HK-2 (cell line): Measurements from ENCODE around the gene EEF1A1.
"Not testable (repeated sequence)": the region's sequence is repeated elsewhere in the genome, so short reads cannot be mapped to it uniquely, and the experiment has no call there.

Source experiments
- DNase-seq: peaks from one replicate; pipeline ENCODE4 v3.0.0-alpha.2; 2018; ENCODE audit not compliant: unreplicated experiment

EEF1A1 gene

DNA sequence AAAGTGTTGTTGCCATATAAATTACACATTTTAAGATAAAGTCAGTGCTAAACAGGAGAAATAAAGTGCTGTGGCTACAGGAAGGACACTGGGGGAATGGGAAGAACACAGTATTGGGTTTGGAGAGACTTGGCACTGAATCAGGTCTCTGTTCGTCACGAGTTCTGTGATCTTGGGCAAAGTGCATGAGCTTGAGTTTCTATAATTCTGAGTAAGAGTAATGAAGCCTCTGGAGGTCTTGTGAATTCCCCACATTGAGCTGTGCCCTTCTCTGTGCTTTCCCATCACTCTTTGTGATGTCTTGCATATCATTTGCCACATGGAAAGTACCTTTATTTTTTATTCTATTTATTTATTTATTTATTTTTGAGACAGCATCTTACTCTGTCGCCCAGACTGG, 16.8 kb upstream of the EEF1A1 start:
- no peak for DNase-seq

DNA sequence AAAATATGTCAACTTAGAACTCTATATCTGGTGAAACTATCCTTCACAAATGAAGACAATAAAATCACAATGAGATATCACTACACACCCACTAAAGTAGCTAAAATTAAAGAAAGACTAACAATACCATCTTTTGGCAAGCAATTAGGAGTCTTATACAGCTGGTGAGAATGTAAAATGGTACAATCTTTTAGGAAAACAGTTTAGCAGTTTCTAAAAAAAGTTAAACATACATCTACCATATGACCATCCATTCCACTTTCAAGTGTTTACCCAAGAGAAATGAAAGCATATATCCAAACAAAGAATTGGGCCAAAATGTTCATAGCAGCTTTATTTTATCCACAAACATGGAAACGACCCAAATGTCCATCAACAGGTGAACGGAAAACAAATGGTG, 13.8 kb upstream of the EEF1A1 start:
- DNase-seq, result no peak

DNA sequence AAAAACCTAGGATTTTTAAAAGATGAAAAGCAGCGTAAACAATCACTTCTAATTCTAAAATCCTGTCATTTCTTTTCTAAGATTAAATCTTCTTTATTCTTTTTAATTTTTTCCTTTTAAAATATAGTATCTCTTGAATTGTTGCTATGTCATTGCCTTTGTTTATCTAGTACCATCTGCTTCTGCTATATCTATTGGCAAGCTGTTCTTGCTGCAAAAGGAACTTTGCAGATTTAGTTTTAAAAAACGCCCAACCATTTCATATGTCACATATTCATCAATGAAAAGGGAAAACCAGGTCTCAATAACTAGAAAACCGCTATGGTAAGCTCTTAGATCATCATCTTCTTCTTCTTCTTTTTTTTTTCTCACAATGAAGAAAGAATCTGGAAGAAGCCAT, 11.5 kb upstream of the EEF1A1 start:
- no peak for DNase-seq

DNA sequence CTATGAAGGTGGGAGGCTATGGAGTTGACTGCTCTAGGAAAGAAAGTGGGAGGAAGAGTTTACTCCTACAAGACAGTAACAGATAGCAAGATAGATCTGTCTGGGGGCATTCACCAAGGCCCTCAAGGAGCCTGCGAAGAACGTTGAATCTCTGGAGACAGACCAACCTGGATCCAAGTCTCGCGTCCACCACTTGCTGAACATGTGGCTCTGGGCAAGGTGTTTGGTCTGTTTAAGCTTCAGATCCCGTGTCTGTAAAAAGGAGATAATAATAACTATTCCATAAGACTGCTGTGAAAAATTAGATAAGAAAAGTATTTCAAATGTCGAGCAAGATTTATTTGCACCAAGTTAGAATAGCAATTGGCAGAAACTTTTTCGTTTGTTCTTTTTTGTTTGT, 8.1 kb upstream of the EEF1A1 start:
- no peak for DNase-seq

DNA sequence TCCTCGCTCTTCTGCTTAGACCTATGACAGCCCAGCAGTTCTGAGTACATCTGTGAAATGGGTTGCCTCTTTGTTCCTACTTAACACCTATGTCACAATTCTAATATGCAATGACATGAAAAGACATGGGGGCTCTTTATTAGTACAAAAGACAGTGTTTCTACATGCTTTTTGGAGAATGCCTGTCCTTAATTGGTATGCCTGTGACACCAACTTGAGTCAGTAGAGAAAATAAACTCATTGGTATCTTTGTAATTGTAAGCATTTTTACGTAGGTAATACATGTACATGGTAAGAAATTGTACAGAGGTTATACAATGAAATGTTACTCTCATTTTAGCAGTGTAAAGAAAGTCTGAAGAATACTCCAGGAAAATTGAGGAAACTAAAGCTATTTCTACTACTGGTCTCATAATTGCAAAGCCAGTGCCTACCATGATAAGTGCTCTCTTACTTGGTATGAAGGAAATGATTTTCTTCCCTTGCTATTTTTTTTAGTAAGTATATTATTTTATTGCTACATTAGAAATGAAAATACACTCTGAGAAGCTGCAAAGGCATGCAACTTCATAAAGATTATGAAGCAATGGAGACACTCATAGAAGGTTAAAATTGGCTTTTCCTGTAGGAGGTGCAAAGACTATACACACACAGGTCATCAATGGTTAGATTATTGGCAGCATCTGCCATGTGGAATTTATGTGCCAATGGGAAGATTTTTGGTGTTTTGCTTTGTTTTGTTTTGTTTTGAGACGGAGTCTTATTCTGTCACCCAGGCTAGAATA, 4.9 kb upstream of the EEF1A1 start:
- no peak for DNase-seq

DNA sequence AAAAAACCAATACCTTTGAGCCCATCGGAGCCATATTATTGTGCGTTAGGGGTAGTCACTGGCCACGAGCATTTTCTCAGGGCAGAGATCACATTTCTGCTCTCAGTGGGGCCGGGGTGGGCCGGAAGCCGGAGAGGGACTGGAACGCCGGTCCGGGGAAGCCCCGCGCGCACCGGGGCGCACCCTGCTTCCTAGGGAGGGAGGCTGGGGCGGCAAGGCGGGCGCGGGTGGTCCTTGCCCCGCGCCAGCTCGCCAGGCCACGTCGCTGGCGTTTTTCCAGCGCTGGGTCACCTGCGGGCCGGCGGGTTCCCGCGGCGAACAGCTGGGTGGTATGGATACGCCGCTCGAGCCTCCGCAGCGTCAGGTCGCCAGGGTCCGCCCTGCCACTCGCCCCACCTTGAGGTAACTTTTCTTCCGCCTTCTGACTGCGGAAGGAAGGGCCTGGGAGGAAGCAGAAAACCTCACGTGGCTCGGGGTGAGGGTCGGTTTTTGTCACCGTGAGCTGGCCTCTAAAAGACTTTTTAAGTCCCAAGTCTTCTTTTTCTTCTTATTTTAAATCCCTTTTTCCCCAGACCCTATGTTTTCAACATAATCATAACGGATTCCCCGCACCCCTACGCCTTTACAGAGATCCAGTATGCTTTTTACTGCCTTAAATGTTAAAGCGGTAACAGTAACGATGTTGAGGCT, 2.7 kb upstream of the EEF1A1 start:
- no peak for DNase-seq

DNA sequence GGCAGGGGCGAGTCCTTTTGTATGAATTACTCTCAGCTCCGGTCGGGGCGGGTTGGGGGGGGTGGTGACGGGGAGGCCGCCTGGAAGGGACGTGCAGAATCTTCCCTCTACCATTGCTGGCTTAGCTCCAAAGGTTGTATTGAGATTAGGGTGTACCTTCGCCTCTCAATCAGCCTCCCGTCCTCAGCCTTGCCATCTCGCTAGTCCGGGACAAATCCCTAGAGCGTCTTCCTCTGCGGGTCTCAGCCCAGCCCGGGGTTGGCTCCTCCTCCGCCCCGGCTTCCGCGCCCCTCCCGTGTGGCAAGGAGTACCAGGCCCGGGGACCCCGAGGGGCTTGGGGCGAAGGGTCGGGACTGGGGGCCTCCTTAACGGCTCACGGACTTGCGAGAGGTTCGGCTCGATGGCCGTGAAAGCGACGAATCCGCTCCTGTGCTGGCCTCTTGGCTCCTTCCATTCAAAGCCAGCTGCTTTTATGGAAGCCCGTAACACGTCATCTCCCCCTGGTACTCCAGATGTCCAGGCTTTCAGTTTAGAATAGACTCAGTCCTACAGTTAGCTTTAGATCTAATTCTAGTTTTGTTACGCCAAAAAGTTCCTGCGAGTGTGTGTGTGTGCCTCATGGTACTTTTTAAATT, 636 bp upstream of the EEF1A1 start:
- no peak for DNase-seq

DNA sequence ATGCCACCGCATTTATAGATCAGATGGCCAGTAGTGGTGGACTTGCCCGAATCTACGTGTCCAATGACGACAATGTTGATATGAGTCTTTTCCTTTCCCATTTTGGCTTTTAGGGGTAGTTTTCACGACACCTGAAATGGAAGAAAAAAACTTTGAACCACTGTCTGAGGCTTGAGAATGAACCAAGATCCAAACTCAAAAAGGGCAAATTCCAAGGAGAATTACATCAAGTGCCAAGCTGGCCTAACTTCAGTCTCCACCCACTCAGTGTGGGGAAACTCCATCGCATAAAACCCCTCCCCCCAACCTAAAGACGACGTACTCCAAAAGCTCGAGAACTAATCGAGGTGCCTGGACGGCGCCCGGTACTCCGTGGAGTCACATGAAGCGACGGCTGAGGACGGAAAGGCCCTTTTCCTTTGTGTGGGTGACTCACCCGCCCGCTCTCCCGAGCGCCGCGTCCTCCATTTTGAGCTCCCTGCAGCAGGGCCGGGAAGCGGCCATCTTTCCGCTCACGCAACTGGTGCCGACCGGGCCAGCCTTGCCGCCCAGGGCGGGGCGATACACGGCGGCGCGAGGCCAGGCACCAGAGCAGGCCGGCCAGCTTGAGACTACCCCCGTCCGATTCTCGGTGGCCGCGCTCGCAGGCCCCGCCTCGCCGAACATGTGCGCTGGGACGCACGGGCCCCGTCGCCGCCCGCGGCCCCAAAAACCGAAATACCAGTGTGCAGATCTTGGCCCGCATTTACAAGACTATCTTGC, 725 bp downstream of the EEF1A1 start:
- DNase-seq, result peak; percentile 74

DNA sequence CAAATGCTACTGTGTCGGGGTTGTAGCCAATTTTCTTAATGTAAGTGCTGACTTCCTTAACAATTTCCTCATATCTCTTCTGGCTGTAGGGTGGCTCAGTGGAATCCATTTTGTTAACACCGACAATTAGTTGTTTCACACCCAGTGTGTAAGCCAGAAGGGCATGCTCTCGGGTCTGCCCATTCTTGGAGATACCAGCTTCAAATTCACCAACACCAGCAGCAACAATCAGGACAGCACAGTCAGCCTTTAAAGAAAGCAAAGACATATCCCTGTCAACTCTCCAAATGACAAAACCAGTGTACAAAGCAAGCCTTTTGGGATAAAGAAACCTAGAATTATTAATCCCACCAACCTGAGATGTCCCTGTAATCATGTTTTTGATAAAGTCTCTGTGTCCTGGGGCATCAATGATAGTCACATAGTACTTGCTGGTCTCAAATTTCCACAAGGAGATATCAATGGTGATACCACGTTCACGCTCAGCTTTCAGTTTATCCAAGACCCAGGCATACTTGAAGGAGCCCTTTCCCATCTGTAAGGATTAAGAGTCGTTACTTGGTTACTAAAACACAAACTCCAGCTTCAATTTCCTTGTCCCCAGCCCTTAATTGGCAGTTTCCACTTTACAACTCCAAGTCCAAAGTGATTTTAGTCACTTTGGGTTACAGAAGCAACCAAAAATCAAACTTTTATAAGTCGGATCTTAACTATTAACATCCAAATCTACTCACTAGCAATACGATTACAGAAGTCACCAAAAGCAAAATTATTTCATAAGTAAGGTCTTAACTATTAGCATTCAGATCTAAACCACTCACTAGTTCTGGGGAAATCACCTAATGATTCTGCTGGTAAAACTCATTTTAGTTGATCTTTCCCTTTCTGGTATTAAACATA, 1.6 kb downstream of the EEF1A1 start:
- not testable (repeated sequence) for DNase-seq

DNA sequence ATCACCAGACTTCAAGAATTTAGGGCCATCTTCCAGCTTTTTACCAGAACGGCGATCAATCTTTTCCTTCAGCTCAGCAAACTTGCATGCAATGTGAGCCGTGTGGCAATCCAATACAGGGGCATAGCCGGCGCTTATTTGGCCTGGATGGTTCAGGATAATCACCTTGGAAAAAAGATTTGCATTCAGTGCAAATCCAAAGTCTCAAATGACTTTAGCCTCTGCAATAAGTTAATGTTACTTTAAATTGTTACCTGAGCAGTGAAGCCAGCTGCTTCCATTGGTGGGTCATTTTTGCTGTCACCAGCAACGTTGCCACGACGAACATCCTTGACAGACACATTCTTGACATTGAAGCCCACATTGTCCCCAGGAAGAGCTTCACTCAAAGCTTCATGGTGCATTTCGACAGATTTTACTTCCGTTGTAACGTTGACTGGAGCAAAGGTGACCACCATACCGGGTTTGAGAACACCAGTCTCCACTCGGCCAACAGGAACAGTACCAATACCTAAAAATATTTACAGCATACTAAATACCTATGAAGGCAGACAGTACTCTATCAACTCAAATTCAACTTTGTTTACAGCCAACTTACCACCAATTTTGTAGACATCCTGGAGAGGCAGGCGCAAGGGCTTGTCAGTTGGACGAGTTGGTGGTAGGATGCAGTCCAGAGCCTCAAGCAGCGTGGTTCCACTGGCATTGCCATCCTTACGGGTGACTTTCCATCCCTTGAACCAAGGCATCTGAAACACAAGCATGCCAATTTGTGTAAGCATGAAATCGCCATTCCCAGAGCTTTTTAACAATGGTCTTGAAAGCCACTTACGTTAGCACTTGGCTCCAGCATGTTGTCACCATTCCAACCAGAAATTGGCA, 2.5 kb downstream of the EEF1A1 start:
- DNase-seq, result not testable (repeated sequence)

DNA sequence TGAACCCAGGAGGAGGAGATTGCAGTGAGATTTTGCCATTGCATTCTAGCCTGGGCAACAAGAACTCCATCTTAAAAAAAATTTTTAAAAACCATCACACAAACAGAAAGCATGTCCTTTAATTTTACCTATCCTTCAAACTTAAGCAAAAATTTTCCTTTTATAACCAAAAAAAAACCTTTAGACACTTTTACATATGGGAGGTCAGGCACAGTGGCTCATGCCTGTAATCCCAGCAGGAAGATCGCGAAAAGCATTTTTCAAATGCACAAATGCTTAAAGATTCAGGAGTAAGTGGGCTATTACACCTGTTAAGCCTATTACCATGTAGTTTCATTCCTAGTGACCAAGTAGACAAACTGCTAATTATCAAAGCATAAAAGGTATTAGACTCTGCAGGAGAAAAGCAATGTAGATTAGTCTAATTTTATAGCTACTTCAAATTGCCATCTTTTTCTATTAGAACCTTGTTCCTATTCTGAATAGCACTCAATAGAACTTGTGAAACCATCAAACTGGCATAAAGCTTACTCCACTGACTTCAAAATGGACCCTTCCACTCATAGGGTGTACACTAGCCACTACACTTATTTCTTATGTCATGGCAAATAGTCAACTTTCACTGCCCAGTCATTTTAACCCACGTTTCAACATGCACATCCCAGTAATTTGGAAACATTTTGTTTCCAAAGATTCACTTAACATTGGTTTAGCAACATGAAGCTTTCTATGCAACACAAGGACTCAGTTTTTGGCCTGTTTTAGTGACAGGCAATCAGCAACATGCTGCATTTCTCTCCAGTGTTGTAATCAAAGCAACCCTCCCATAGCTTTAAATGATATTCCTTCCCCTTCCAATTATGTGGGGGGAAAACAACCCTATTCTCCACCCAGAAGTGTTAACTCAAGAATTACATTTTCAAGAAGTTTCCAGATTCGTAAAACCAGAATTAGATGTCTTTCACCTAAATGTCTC, 4.0 kb downstream of the EEF1A1 start:
- no peak for DNase-seq

DNA sequence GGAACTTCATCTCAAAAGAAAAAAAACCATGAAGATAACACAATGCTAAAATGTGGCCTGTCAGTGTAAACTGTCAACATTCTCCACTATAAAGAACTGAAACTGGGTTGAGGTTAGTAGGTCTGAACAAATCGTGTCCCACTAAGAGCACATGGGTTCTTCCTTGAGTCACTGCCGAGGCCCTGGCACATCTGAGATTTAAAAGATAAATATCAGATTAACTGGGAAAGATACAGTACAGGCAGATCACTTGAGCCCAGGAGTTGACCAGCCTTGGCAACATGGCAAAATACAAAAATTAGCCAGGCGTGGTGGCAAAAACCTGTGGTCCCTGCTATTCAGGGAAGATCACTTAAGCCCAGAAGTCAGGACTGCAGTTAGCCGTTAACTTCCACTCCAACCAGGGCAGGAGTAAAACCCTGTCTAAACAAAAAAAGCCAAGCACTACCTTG, 5.6 kb downstream of the EEF1A1 start:
- peak; percentile 49 for DNase-seq

DNA sequence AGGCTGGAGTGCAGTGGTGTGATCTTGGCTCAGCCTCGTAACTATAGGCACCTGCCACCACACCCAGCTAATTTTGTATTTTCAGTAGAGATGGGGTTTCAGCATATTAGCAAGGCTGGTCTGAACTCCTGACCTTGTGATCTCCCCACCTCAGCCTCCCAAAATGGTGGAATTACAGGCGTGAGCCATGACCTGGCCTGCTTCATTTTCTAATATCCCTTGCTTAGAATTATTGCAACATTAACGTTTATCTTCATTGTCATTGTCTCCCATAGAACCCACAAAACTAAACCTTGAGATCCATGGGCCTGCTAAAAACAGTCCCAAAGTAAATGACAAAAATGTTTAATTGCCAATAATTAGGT, 6.1 kb downstream of the EEF1A1 start:
- peak; percentile 53 for DNase-seq

DNA sequence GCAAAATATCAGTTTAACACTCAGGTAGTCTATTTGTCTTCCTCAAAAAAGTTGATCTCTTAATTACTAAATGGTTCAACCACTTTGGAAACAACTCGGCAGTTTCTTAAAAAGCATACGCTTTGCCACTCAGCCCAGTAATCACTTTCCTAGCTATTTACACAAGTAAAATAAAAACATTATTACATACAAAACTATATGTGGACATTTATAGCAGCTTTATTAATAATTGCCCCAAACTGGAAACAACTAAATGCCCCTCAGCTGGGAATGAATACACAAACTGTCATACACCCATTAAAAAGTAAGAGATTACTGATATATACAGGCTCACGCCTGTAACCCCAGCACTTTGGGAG, 7.4 kb downstream of the EEF1A1 start:
- DNase-seq, result no peak

DNA sequence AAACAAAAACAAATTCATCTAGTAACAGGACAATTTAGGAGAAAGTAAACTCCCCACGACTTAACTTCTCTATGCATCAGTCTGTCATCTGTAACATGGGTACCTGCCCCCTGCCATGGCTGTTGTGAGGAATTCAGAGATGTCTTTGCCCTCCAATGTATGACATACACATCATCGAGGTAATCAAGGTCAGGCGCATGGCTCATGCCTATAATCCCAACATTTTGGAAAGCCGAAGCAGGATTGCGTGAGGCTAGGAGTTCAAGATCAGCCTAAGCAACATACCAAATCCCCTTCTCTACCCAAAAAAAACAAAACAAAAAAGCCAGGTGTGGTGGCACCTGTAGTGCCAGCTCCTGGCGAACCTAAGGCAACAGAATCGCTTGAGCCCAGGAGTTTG, 9.0 kb downstream of the EEF1A1 start:
- no peak for DNase-seq

DNA sequence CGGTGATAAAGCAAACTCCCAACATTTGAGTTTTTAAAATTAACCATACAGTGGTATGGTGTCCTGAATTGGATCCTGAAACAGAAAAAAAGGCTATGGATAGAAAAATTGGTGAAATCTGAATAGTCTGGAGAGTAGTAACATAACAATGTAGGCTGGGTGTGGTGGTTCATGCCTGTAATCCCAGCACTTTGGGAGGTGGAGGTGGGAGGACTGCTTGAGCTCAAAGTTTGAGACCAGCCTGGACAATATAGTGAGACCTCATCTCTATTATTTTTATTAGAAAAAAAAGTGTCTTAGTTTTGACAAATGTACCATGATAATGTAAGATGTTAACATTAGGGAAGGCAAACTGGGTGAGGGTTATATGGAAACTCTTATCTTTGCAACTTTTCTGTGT, 11.0 kb downstream of the EEF1A1 start:
- DNase-seq, result no peak

DNA sequence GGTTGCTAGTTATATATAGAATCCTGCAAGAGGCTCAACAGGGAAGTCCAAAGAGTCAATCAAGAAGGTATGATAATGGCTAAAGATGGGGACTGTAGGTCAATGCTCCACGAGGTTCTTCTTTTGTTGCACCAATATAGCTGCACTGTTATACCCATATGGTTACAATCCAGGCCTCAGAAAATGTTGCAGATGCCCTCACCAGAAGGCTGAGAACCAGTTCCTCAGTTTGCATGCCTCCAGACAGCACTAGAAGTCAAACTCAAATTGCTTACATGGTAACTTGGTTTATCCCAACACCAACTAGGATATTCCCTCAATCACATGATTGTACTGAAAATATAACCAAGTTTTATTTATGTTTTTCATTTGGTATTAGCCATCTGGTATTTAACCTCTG, 12.1 kb downstream of the EEF1A1 start:
- DNase-seq, result no peak

DNA sequence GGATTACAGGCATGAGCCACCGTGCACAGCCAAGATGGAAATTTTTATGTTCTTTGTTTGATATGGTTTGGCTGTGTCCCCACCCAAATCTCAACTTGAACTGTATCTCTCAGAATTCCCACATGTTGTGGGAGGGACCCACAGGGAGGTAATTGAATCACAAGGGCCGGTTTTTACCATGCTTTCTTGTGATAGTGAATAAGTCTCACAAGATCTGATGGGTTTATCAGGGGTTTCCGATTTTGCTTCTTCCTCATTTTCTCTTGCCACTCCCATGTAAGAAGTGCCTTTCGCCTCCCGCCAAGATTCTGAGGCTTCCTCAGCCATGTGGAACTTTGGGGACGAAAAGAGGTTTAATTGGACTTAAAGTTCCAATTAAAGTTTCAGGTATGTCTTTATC, 14.6 kb downstream of the EEF1A1 start:
- DNase-seq, result no peak

DNA sequence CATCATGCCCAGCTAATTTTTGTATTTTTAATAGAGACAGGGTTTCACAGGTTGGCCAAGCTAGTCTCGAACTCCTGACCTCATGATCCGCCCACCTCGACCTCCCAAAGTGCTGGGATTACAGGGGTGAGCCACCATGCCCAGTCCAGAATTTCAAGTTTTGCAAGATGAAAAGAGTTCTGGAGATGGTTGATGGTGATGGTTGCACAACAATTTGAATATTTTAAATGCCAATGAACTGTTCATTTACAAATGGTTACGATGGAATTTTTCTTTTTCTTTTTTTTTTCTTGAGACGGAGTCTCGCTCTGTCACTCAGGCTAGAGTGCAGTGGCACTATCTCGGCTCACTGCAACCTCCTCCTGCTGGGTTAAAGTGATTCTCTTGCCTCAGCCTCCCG, 15.1 kb downstream of the EEF1A1 start:
- not testable (repeated sequence) for DNase-seq
